Measurements from ENCODE around the gene ACSL3.

Gene ACSL3

GRCh38 chr2:222938327-222938726, 77.5 kb downstream of the ACSL3 start:
- Histone ChIP-seq H3K4me3 (ENCODE audit: low read length) (no peak overlapping the region), H3K9me3 (ENCODE audit: control insufficient read depth, low read depth, low read length) (no peaks in the 10 kb centered on the region), H3K9ac (ENCODE audit: low read length) (no peak overlapping the region), H3K36me3 (ENCODE audit: control insufficient read depth, low read depth, low read length) (peaks cover 42% of the 10 kb centered on the region), H3K4me1 (ENCODE audit: control insufficient read depth, low read depth, low read length) (no peaks in the 10 kb centered on the region), H3K27ac (ENCODE audit: low read length) (no peak overlapping the region), H3K27me3 (ENCODE audit: control insufficient read depth, insufficient read depth, low read length) (no peaks in the 10 kb centered on the region)

DNA sequence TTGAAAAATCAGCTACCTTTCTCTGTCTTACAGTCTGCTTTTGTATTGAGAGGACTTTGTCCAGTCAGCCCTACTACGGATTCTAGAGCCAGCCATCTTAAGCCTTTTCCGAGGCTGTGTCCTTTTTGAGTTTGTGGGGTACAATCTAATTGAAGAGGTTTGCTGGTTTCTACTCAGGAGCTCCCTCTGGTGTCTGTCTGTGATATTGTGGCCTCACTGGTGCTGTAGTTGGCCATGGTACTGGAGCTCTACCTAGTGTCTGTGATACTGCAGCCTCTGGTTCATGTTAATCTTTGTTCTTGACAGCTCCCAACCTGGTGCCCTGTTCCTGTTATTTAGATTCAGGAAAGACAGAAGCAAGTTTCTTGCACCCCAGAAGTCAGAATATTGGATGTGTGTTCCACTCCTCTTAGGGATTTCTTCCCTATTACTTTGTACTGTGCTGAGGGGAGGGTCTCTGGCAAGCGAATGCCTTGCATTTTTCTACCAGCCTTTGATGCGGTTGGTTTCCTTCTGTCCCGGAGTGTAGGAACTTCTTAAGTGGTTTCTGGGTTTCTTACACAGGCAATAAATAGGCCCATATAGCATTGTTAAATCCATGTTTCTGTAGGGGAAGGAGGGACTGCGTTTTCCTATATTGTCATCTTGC, 78.5 kb downstream of the ACSL3 start:
- H3K36me3 ChIP-seq (ENCODE audit: control insufficient read depth, low read depth, low read length): peaks cover 32% of the 10 kb centered on the region

GRCh38 chr2:222939979-222940378, 79.1 kb downstream of the ACSL3 start:
- peaks cover 26% of the 10 kb centered on the region for H3K36me3 ChIP-seq (ENCODE audit: control insufficient read depth, low read depth, low read length)
- H3K27me3 ChIP-seq (ENCODE audit: control insufficient read depth, insufficient read depth, low read length): no peaks in the 10 kb centered on the region
- H3K4me1 ChIP-seq (ENCODE audit: control insufficient read depth, low read depth, low read length): peaks cover 13% of the 10 kb centered on the region
- H3K9me3 ChIP-seq (ENCODE audit: control insufficient read depth, low read depth, low read length): no peaks in the 10 kb centered on the region
- no peak overlapping the region for H3K4me3 ChIP-seq (ENCODE audit: low read length)
- H3K9ac ChIP-seq (ENCODE audit: low read length): no peak overlapping the region
- no peak overlapping the region for H3K27ac ChIP-seq (ENCODE audit: low read length)

More for the DNA sequence above, 78.5 kb downstream of the ACSL3 start:
- Histone ChIP-seq H3K4me3 (ENCODE audit: low read length) (no peak overlapping the region), H3K9me3 (ENCODE audit: control insufficient read depth, low read depth, low read length) (no peaks in the 10 kb centered on the region), H3K27ac (ENCODE audit: low read length) (no peak overlapping the region), H3K9ac (ENCODE audit: low read length) (no peak overlapping the region), H3K4me1 (ENCODE audit: control insufficient read depth, low read depth, low read length) (peaks cover 6% of the 10 kb centered on the region), H3K27me3 (ENCODE audit: control insufficient read depth, insufficient read depth, low read length) (no peaks in the 10 kb centered on the region)

GRCh38 chr2:222941510-222942032, 80.7 kb downstream of the ACSL3 start:
- Histone ChIP-seq H3K9me3 (ENCODE audit: control insufficient read depth, low read depth, low read length) (no peaks in the 10 kb centered on the region), H3K9ac (ENCODE audit: low read length) (no peak overlapping the region), H3K4me3 (ENCODE audit: low read length) (no peak overlapping the region), H3K36me3 (ENCODE audit: control insufficient read depth, low read depth, low read length) (peaks cover 16% of the 10 kb centered on the region), H3K27me3 (ENCODE audit: control insufficient read depth, insufficient read depth, low read length) (no peaks in the 10 kb centered on the region), H3K27ac (ENCODE audit: low read length) (no peak overlapping the region), H3K4me1 (ENCODE audit: control insufficient read depth, low read depth, low read length) (peaks cover 17% of the 10 kb centered on the region)

- peaks cover 17% of the 10 kb centered on the region for H3K4me1 ChIP-seq (ENCODE audit: control insufficient read depth, low read depth, low read length)
These were observed 81.7 kb downstream of the ACSL3 start for GRCh38 chr2:222942561-222942960.

GRCh38 chr2:222942977-222943376, 82.1 kb downstream of the ACSL3 start:
- no peak overlapping the region for H3K27ac ChIP-seq (ENCODE audit: low read length)
- H3K4me3 ChIP-seq (ENCODE audit: low read length): no peak overlapping the region
- H3K4me1 ChIP-seq (ENCODE audit: control insufficient read depth, low read depth, low read length): peaks cover 17% of the 10 kb centered on the region
- H3K27me3 ChIP-seq (ENCODE audit: control insufficient read depth, insufficient read depth, low read length): no peaks in the 10 kb centered on the region
- H3K36me3 ChIP-seq (ENCODE audit: control insufficient read depth, low read depth, low read length): peaks cover 12% of the 10 kb centered on the region
- H3K9me3 ChIP-seq (ENCODE audit: control insufficient read depth, low read depth, low read length): no peaks in the 10 kb centered on the region
- H3K9ac ChIP-seq (ENCODE audit: low read length): no peak overlapping the region

More at GRCh38 chr2:222942561-222942960, 81.7 kb downstream of the ACSL3 start:
- Histone ChIP-seq H3K9me3 (ENCODE audit: control insufficient read depth, low read depth, low read length) (no peaks in the 10 kb centered on the region), H3K36me3 (ENCODE audit: control insufficient read depth, low read depth, low read length) (peaks cover 12% of the 10 kb centered on the region), H3K27me3 (ENCODE audit: control insufficient read depth, insufficient read depth, low read length) (no peaks in the 10 kb centered on the region), H3K4me3 (ENCODE audit: low read length) (no peak overlapping the region), H3K27ac (ENCODE audit: low read length) (no peak overlapping the region), H3K9ac (ENCODE audit: low read length) (no peak overlapping the region)

- peaks cover 17% of the 10 kb centered on the region for H3K4me1 ChIP-seq (ENCODE audit: control insufficient read depth, low read depth, low read length)
- no peaks in the 10 kb centered on the region for H3K27me3 ChIP-seq (ENCODE audit: control insufficient read depth, insufficient read depth, low read length)
- H3K27ac ChIP-seq (ENCODE audit: low read length): no peak overlapping the region
- H3K4me3 ChIP-seq (ENCODE audit: low read length): no peak overlapping the region
- H3K9ac ChIP-seq (ENCODE audit: low read length): no peak overlapping the region
- peaks cover 12% of the 10 kb centered on the region for H3K36me3 ChIP-seq (ENCODE audit: control insufficient read depth, low read depth, low read length)
- H3K9me3 ChIP-seq (ENCODE audit: control insufficient read depth, low read depth, low read length): no peaks in the 10 kb centered on the region
These were observed 83.0 kb downstream of the ACSL3 start for GRCh38 chr2:222943820-222944219.

- Histone ChIP-seq H3K36me3 (ENCODE audit: control insufficient read depth, low read depth, low read length) (peaks cover 12% of the 10 kb centered on the region), H3K9ac (ENCODE audit: low read length) (no peak overlapping the region), H3K27ac (ENCODE audit: low read length) (no peak overlapping the region), H3K27me3 (ENCODE audit: control insufficient read depth, insufficient read depth, low read length) (no peaks in the 10 kb centered on the region), H3K9me3 (ENCODE audit: control insufficient read depth, low read depth, low read length) (no peaks in the 10 kb centered on the region), H3K4me1 (ENCODE audit: control insufficient read depth, low read depth, low read length) (peaks cover 17% of the 10 kb centered on the region), H3K4me3 (ENCODE audit: low read length) (no peak overlapping the region)
These were observed 83.7 kb downstream of the ACSL3 start for GRCh38 chr2:222944552-222944951.

DNA sequence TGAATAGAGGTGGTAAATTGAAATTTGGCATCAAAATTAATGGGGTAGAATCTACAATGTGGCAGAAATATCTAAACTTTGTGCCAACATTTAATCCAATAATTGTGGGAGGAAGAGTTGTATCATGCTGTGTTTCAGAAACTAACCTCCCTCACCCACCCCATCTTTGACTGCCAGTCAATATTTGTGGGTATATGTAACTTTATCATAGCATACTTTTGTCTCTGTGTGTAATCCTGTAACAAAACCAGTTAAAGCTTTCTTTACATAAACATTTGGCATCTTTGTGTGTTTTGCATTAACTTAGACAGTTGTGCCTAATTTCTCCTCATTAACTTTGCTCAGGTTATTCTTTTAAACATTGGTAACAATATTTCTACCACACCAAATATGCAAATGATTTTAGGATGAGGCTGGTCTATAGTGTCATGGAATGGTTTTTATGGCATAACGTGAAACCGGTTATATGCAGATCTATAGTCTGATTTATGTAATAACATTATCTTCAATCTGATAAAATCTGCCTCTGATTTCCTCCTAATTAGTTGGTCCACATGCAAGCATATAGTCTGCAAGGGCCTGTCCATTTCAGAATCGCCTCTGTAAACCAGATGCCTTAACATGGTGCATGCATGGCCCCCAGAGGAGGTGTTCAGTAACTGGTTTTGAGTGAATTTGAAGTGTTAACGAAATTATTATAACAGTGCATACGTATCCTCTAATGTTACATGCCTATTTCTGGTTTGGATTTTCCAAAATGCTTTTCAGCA, 84.3 kb downstream of the ACSL3 start:
- H3K27me3 ChIP-seq (ENCODE audit: control insufficient read depth, insufficient read depth, low read length): no peaks in the 10 kb centered on the region
- no peak overlapping the region for H3K9ac ChIP-seq (ENCODE audit: low read length)
- no peak overlapping the region for H3K27ac ChIP-seq (ENCODE audit: low read length)
- no peaks in the 10 kb centered on the region for H3K9me3 ChIP-seq (ENCODE audit: control insufficient read depth, low read depth, low read length)
- no peak overlapping the region for H3K4me3 ChIP-seq (ENCODE audit: low read length)
- peaks cover 8% of the 10 kb centered on the region for H3K36me3 ChIP-seq (ENCODE audit: control insufficient read depth, low read depth, low read length)
- peaks cover 17% of the 10 kb centered on the region for H3K4me1 ChIP-seq (ENCODE audit: control insufficient read depth, low read depth, low read length)

DNA sequence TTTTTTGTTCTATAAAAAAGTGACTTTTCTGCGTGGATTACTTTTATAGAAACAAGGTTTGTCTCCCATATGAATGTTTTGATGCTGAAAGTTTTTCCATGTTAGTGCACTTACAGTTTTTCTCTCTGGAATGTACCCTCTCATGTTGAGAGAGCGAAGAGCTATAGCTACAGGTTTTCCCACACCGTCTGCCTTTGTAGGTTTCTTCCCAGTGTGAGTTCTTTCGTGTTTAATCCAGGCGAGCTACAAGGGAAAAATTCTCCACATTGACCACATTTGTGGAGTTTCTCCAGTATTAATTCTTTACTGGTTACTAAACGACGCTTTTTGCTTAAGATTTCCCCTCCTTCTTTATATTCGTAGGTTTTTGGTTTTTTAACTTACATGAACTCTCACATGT, 85.1 kb downstream of the ACSL3 start:
- H3K27ac ChIP-seq (ENCODE audit: low read length): no peak overlapping the region

GRCh38 chr2:222946700-222947287, 86.0 kb downstream of the ACSL3 start:
- no peak overlapping the region for H3K9ac ChIP-seq (ENCODE audit: low read length)
- H3K27ac ChIP-seq (ENCODE audit: low read length): no peak overlapping the region
- H3K4me1 ChIP-seq (ENCODE audit: control insufficient read depth, low read depth, low read length): peaks cover 17% of the 10 kb centered on the region
- H3K4me3 ChIP-seq (ENCODE audit: low read length): no peak overlapping the region
- no peaks in the 10 kb centered on the region for H3K27me3 ChIP-seq (ENCODE audit: control insufficient read depth, insufficient read depth, low read length)
- H3K9me3 ChIP-seq (ENCODE audit: control insufficient read depth, low read depth, low read length): no peaks in the 10 kb centered on the region
- H3K36me3 ChIP-seq (ENCODE audit: control insufficient read depth, low read depth, low read length): peaks cover under 1% of the 10 kb centered on the region

More for the DNA sequence above, 85.1 kb downstream of the ACSL3 start:
- Histone ChIP-seq H3K4me1 (ENCODE audit: control insufficient read depth, low read depth, low read length) (peaks cover 17% of the 10 kb centered on the region), H3K36me3 (ENCODE audit: control insufficient read depth, low read depth, low read length) (peaks cover 4% of the 10 kb centered on the region), H3K4me3 (ENCODE audit: low read length) (no peak overlapping the region), H3K9me3 (ENCODE audit: control insufficient read depth, low read depth, low read length) (no peaks in the 10 kb centered on the region), H3K27me3 (ENCODE audit: control insufficient read depth, insufficient read depth, low read length) (no peaks in the 10 kb centered on the region), H3K9ac (ENCODE audit: low read length) (no peak overlapping the region)

Measured in iPS-18a (cell line).